Activated T-helper 1 cell treated with Interleukin-2 at 50 U/mL for 16 hours (primary cell): ENCODE measurements around the gene POGK.
"Not testable (repeated sequence)": the region's sequence is repeated elsewhere in the genome, so short reads cannot be mapped to it uniquely, and the experiment has no call there.

ENCODE experiments used
- DNase-seq: peaks from one replicate; pipeline ENCODE4 v3.0.0-alpha.2; 2020; ENCODE audit warnings: low read depth

The POGK gene

GRCh38 chr1:166855558-166855957 lies 16.3 kb downstream of the POGK start:
- DNase-seq = no peak

GRCh38 chr1:166857995-166858394 lies 18.7 kb downstream of the POGK start:
- no peak for DNase-seq

- no peak for DNase-seq
These were observed 19.6 kb downstream of the POGK start for GRCh38 chr1:166858726-166859419.

DNA sequence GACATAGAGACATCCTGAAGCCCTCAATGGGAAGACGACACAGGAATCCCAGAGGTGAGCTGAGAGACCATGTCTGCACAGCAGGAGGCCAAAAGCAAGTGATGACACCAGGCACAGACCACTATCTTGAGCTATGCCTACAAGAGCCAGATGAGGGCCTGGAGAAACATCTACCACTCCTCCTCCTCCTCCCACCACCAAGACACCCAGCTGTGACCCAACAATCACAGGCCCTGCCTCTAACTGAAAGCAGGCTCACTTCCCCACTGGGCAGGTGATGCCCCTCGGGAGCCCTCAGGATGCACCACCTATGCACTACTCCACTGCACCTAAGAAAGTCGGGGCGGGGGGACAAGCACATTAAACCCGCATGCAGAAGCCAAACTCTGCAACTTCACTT lies 20.3 kb downstream of the POGK start:
- DNase-seq = no peak

DNA sequence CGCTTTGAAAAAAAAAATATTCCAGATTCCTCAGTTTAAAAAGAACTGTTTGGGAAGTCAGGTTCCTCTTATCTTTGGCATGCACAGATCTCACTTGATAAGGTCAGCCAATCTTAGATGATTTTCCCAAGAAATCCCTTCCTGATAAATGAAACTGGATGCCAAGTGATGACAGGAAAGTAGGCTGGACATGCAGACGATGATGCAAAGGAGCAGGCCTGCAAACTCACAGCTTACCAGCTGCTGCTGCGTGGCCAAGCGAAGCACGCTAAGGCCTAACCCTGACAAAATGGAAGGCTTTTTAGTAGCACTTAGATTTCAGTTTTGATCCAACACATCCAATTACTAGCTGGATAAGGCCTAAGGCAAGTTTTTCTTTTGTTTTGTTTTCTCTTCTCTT lies 26.7 kb downstream of the POGK start:
- DNase-seq = no peak

DNA sequence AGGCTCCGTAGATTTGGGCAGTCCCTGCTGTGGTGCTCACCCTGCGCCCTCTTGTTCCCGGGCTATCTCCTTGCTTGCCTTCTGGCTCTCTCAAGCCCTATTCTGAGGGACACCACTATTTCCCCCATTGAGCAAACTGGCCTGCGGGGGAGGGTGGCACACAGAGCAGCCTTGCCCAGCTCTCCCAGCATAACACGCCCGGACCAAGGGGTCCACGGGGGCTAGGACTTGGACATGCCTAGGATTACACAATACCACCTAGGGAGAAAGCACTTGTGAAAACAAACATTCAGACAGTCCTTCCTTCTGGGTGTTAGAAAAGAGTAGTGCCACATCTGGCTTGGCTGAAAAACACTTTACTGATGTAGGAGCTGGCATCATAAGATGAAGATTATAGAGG lies 29.4 kb downstream of the POGK start:
- no peak for DNase-seq

GRCh38 chr1:166869318-166870099 lies 30.2 kb downstream of the POGK start:
- no peak for DNase-seq

GRCh38 chr1:166870584-166870983 lies 31.3 kb downstream of the POGK start:
- DNase-seq = no peak

DNA sequence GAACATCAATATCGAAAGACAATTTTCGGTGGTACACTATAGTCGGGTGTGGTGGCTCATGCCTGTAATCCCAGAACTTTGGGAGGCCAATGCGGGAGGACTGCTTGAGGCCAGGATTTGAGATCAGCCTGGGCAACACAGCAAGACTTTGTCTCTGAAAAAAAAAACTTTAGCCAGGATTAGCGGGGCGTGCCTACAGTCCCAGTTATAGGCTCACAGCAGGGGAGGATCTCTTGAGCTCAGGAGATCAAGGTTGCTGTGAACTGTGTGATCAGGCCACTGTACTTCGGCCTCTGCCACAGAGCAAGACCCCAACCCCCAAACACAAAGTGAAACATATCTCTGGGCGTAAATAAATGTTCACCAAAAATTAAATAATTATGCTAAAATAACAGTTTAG lies 35.2 kb downstream of the POGK start:
- no peak for DNase-seq

GRCh38 chr1:166875302-166875733 lies 36.0 kb downstream of the POGK start:
- DNase-seq = no peak

GRCh38 chr1:166875734-166876539 lies 36.7 kb downstream of the POGK start, which contains the start of gene TADA1:
TADA1 (minus strand) TSS chr1:166876264; CDS start chr1:166876233, 31 bp downstream.
- peak; percentile 97 for DNase-seq

DNA sequence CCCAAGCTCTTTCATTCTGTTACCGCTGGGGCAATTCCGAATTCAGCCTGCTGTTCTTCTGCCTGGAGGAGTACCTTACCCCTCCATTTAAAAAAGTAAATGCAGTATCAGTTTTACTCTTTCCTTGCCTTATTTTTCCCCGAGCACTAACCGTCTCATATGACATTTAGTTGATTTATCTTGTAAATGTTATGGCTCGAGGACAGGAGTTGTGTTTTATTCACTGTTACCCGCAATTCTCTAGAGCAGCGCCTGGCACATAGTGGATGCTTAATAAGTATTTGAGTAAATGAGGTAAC lies 37.2 kb downstream of the POGK start:
- DNase-seq = no peak

GRCh38 chr1:166878173-166878917 lies 39.1 kb downstream of the POGK start:
- DNase-seq = not testable (repeated sequence)

GRCh38 chr1:166882893-166883292 lies 43.6 kb downstream of the POGK start:
- no peak for DNase-seq

DNA sequence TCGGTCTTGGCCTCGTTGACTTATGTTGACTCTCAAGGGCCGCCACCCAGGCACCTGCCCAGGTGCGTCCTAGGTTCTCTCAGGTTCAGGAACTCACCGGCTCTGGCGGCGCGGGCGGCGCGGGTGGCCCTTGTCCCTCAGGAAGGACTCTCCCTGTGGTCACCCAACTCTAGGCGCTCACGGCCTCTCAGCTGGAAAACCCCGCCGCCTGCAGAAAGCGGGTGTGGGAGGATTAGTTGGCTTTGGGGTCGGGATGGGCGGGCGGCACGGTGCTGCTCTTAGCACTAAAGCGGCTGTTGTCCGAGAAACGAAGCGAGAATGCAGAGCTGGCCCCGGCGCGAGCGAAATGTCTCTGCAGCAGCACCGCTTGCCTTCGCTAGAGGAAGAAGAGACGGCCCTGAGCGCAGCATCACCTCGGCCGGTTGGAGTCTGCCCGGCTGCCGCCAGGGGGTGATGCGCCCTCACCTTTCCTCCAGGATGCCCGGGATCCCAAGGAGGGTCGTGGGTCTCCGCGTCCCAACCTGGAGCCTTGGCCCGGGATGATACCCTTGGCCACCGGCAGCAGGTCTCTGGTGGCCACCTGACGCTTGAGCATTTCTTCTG lies 44.9 kb downstream of the POGK start:
- peak; percentile 1 for DNase-seq

DNA sequence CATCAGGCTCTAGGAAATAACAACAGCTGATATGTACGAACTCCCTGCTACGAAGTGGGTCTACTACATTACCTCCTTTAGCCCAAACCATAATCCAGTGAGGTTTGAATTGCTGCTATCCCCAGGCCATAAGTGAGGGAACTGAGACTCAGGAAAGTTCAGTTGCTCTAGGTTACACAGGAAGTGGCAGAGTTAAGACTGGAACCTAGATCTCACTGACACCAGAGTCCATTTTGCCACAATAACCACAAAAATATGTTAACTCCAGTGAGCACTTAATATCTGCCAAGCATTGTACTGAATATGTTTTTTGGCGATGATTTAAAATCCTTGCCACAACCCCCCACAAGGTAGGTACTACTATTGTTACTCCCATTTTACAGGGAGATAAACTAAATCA lies 45.7 kb downstream of the POGK start:
- no peak for DNase-seq

- no peak for DNase-seq
These were observed 49.3 kb downstream of the POGK start for GRCh38 chr1:166888373-166889111.

DNA sequence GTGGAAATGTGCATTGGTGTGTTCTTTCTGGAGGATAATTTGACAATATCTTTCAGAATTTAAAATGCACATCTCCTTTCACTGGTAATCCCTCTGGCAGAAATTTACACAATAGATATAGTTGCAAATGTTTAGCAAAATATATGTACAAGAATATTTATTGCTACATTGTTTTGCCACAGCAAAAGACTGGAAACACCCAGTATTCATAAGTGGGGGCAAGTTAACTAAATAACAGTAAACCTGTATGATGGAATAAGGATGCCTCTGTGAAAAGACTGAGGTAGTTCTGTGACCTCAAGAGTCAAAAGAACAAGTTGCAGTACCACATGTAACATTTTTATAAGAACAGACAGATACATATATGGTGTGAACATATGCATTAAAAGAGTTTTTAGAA lies 50.5 kb downstream of the POGK start:
- no peak for DNase-seq

GRCh38 chr1:166895766-166896165 lies 56.5 kb downstream of the POGK start:
- DNase-seq = no peak

DNA sequence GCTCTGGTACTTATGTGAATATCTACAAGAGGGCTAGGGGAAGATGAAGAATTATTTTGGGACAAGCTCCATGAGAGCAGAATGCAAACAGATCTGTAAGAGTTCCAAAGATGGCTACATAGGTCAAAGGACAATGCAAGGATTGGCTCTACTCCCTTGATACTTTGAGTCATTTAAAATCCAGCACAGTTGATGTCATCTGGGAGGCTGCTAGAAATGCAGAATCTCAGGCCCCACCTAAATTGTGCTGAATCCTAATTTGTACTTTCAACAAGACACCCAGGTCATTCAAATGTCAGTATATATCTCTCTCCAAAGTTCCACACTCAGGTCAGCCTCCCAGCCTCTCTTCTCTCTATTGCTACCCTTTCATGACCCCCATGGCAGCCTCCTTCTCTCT lies 60.5 kb downstream of the POGK start:
- DNase-seq = no peak

GRCh38 chr1:166900987-166901386 lies 61.7 kb downstream of the POGK start:
- DNase-seq = no peak
